Mesangial cell (primary cell): ENCODE measurements around the gene PELI2. TPM values are rescaled to one million over a fixed set of nuclear protein-coding genes. Genes with fewer than 3 reads are reported as not detected.

Source experiments
- total RNA-seq: library from RNA; depleted of rRNA; stranded (reverse); fragments of >200 nt; gene quantifications from 2 replicates; pipeline ENCODE4 v1.2.3, GENCODE V29; 2015

PELI2 gene, protein sequence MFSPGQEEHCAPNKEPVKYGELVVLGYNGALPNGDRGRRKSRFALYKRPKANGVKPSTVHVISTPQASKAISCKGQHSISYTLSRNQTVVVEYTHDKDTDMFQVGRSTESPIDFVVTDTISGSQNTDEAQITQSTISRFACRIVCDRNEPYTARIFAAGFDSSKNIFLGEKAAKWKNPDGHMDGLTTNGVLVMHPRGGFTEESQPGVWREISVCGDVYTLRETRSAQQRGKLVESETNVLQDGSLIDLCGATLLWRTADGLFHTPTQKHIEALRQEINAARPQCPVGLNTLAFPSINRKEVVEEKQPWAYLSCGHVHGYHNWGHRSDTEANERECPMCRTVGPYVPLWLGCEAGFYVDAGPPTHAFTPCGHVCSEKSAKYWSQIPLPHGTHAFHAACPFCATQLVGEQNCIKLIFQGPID
- 2.6 and 6.8 TPM in 2 replicates for total RNA-seq

GRCh38 chr14:56117765-56118610, at the start of gene PELI2:
Gene PELI2, plus strand, starts transcription at chr14:56118411. Its CDS starts 250 bp downstream, at chr14:56118661.

